Measurements from ENCODE around the gene ANKLE1.

- TF ChIP-seq, protein P1, sequence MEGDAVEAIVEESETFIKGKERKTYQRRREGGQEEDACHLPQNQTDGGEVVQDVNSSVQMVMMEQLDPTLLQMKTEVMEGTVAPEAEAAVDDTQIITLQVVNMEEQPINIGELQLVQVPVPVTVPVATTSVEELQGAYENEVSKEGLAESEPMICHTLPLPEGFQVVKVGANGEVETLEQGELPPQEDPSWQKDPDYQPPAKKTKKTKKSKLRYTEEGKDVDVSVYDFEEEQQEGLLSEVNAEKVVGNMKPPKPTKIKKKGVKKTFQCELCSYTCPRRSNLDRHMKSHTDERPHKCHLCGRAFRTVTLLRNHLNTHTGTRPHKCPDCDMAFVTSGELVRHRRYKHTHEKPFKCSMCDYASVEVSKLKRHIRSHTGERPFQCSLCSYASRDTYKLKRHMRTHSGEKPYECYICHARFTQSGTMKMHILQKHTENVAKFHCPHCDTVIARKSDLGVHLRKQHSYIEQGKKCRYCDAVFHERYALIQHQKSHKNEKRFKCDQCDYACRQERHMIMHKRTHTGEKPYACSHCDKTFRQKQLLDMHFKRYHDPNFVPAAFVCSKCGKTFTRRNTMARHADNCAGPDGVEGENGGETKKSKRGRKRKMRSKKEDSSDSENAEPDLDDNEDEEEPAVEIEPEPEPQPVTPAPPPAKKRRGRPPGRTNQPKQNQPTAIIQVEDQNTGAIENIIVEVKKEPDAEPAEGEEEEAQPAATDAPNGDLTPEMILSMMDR (IDR thresholded peaks at IDR 0.05; ENCODE audit: low read depth, low read length, poor library complexity, severe bottlenecking): no peak
- no peak for TF ChIP-seq EZH2phosphoT487 (IDR thresholded peaks at IDR 0.05; ENCODE audit: borderline replicate concordance, low read length)
Measured at GRCh38 chr19:17243830-17244617, 37.7 kb upstream of the ANKLE1 start.
